NCI-H1417 treated with DMSO at 0.1 percent for 48 hours (cell line): ENCODE measurements around the gene PLXNC1.

Experiments
- DNase-seq: peaks from one replicate; lab custom pipeline; 2025; lab: John Stamatoyannopoulos, UW

The PLXNC1 gene

GRCh38 chr12:94239332-94239993 lies 91.1 kb downstream of the PLXNC1 start:
- DNase-seq = no peak

GRCh38 chr12:94240171-94240570 lies 91.8 kb downstream of the PLXNC1 start:
- no peak for DNase-seq

GRCh38 chr12:94242901-94243300 lies 94.5 kb downstream of the PLXNC1 start:
- DNase-seq = no peak

- no peak for DNase-seq
These were observed 96.1 kb downstream of the PLXNC1 start for GRCh38 chr12:94244165-94245133.

- no peak for DNase-seq
These were observed 97.4 kb downstream of the PLXNC1 start for GRCh38 chr12:94245631-94246383.

GRCh38 chr12:94247246-94247645 lies 98.9 kb downstream of the PLXNC1 start:
- DNase-seq = no peak

GRCh38 chr12:94248582-94248981 lies 100.2 kb downstream of the PLXNC1 start:
- no peak for DNase-seq

- DNase-seq = no peak
These were observed 101.8 kb downstream of the PLXNC1 start for GRCh38 chr12:94250130-94250529.

- no peak for DNase-seq
These were observed 105.9 kb downstream of the PLXNC1 start for GRCh38 chr12:94254270-94254669.

- DNase-seq = no peak
These were observed 106.6 kb downstream of the PLXNC1 start for GRCh38 chr12:94255006-94255405.

GRCh38 chr12:94255428-94255827 lies 107.1 kb downstream of the PLXNC1 start:
- DNase-seq = no peak

- DNase-seq = no peak
These were observed 110.2 kb downstream of the PLXNC1 start for GRCh38 chr12:94258593-94258992.

GRCh38 chr12:94260017-94260416 lies 111.6 kb downstream of the PLXNC1 start:
- no peak for DNase-seq

GRCh38 chr12:94260717-94261116 lies 112.3 kb downstream of the PLXNC1 start:
- DNase-seq = no peak

- DNase-seq = no peak
These were observed 112.7 kb downstream of the PLXNC1 start for GRCh38 chr12:94261119-94261518.

- DNase-seq = no peak
These were observed 113.4 kb downstream of the PLXNC1 start for GRCh38 chr12:94261786-94262185.

GRCh38 chr12:94262228-94263010 lies 114.0 kb downstream of the PLXNC1 start:
- no peak for DNase-seq

GRCh38 chr12:94263011-94263811 lies 114.8 kb downstream of the PLXNC1 start:
- DNase-seq = no peak

- no peak for DNase-seq
These were observed 115.7 kb downstream of the PLXNC1 start for GRCh38 chr12:94263905-94264561.
